Activated CD4-positive, alpha-beta memory T cell treated with anti-CD3 and anti-CD28 coated beads for 36 hours (primary cell): ENCODE measurements around the gene MOGAT3. TPM values are rescaled to one million over a fixed set of nuclear protein-coding genes. Genes with fewer than 3 reads are reported as not detected.

ENCODE experiments used
- CTCF ChIA-PET: fragments of 350-600 bp; sonication (Branson Sonifier 250); formaldehyde crosslinking; loops from one replicate; lab custom pipeline; 2021; ENCODE audit warnings: antibody characterized with exemption, inconsistent platforms; lab: Charles Lee
- POLR2A ChIA-PET: fragments of 350-600 bp; sonication (Branson Sonifier 250); formaldehyde crosslinking; loops from one replicate; lab custom pipeline; 2021; ENCODE audit warnings: antibody characterized with exemption; lab: Charles Lee
- DNase-seq: peaks from one replicate; pipeline ENCODE4 v3.0.0-alpha.2; 2020
- H3K27ac Mint-ChIP-seq: one replicate; pipeline ENCODE4 v1.8.0; 2021; ENCODE audit warnings: mixed read lengths
- H3K27me3 Mint-ChIP-seq: one replicate; pipeline ENCODE4 v1.8.0; 2021; ENCODE audit warnings: mixed read lengths
- H3K36me3 Mint-ChIP-seq: one replicate; pipeline ENCODE4 v1.8.0; 2021; ENCODE audit warnings: mixed read lengths
- H3K4me1 Mint-ChIP-seq: one replicate; pipeline ENCODE4 v1.8.0; 2021; ENCODE audit warnings: low read depth, mixed read lengths
- H3K4me3 Mint-ChIP-seq: one replicate; pipeline ENCODE4 v1.8.0; 2021; ENCODE audit warnings: mild to moderate bottlenecking, mixed read lengths
- H3K9me3 Mint-ChIP-seq: one replicate; pipeline ENCODE4 v1.8.0; 2021; ENCODE audit warnings: mixed read lengths
- intact Hi-C: fragments of 100-400 bp; cut with micrococcal nuclease; formaldehyde crosslinking; loops from one replicate; pipeline ENCODE4 v1.15.1; 2023
- total RNA-seq, 2 experiments: library from RNA; stranded (reverse); gene quantifications; one replicate each; pipeline ENCODE4 v1.2.3, GENCODE V29; 2021

The MOGAT3 gene
- total RNA-seq, 2 experiments from 2014 or later = not detected

- no peak for DNase-seq
- CTCF ChIA-PET = no interaction called here
- Mint-ChIP-seq H3K27ac (no peak overlapping the region), H3K9me3 (no peaks in the 10 kb centered on the region), H3K4me3 (no peak overlapping the region), H3K4me1 (no peaks in the 10 kb centered on the region), H3K27me3 (no peaks in the 10 kb centered on the region), H3K36me3 (peaks cover 5% of the 10 kb centered on the region)
- intact Hi-C loops = no loop called here
- POLR2A ChIA-PET = no interaction called here
Measured at GRCh38 chr7:101231644-101232043, 30.8 kb upstream of the MOGAT3 start.

- H3K27ac Mint-ChIP-seq = no peak overlapping the region
- no peak for DNase-seq
- ChIA-PET CTCF (interaction anchor here (1.0 kb wide), 1 partner anchor 17 kb away, joined by 5 read pairs; no protein-coding TSS in a partner anchor), POLR2A (interaction anchor here (1.7 kb wide), 1 partner anchor 8 kb away, joined by 3 read pairs; the partner anchor contains the start of gene ZNHIT1)
- intact Hi-C loops = no loop called here
- H3K27me3 Mint-ChIP-seq = no peaks in the 10 kb centered on the region
- H3K4me3 Mint-ChIP-seq = no peak overlapping the region
- H3K9me3 Mint-ChIP-seq = no peaks in the 10 kb centered on the region
- H3K4me1 Mint-ChIP-seq = peaks cover 4% of the 10 kb centered on the region
- H3K36me3 Mint-ChIP-seq = peaks cover 24% of the 10 kb centered on the region
Measured at GRCh38 chr7:101226721-101227120, 25.9 kb upstream of the MOGAT3 start.

GRCh38 chr7:101225650-101226049 is 24.8 kb upstream of the MOGAT3 start:
- intact Hi-C loops = no loop called here
- CTCF ChIA-PET = interaction anchor here (0.9 to 1.0 kb wide), 2 partner anchors 18 to 82 kb away, joined by 3 to 4 read pairs; no protein-coding TSS in a partner anchor
- Mint-ChIP-seq H3K27me3 (no peaks in the 10 kb centered on the region), H3K9me3 (no peaks in the 10 kb centered on the region), H3K4me3 (no peak overlapping the region), H3K36me3 (peaks cover 24% of the 10 kb centered on the region), H3K27ac (no peak overlapping the region), H3K4me1 (peaks cover 7% of the 10 kb centered on the region)
- POLR2A ChIA-PET = no interaction called here
- no peak for DNase-seq

- intact Hi-C loops = no loop called here
- Mint-ChIP-seq H3K9me3 (no peaks in the 10 kb centered on the region), H3K4me3 (no peak overlapping the region), H3K27ac (no peak overlapping the region), H3K4me1 (peaks cover 25% of the 10 kb centered on the region), H3K27me3 (no peaks in the 10 kb centered on the region), H3K36me3 (peaks cover 24% of the 10 kb centered on the region)
- CTCF ChIA-PET = interaction anchor here (1.2 kb wide), 1 partner anchor 21 kb away, joined by 4 read pairs; no protein-coding TSS in a partner anchor
- POLR2A ChIA-PET = no interaction called here
- DNase-seq = no peak
Measured at GRCh38 chr7:101223528-101223927, 22.7 kb upstream of the MOGAT3 start.

GRCh38 chr7:101222275-101222830 is 21.5 kb upstream of the MOGAT3 start:
- H3K27ac Mint-ChIP-seq = no peak overlapping the region
- POLR2A ChIA-PET = interaction anchor here (0.9 kb wide), 1 partner anchor 24 kb away, joined by 3 read pairs; no protein-coding TSS in a partner anchor
- intact Hi-C loops = no loop called here

GRCh38 chr7:101220295-101220694 is 19.5 kb upstream of the MOGAT3 start:
- intact Hi-C loops = no loop called here
- no peak for DNase-seq
- Mint-ChIP-seq H3K27me3 (no peaks in the 10 kb centered on the region), H3K36me3 (peaks cover 24% of the 10 kb centered on the region), H3K27ac (no peak overlapping the region), H3K9me3 (no peaks in the 10 kb centered on the region), H3K4me1 (peaks cover 35% of the 10 kb centered on the region), H3K4me3 (no peak overlapping the region)
- CTCF ChIA-PET = interaction anchor here (1.1 to 7.4 kb wide), 5 partner anchors 23 to 96 kb away, joined by 3 to 62 read pairs (median 5); partner anchors contain the start of gene FIS1
- POLR2A ChIA-PET = no interaction called here

More at GRCh38 chr7:101222275-101222830, 21.5 kb upstream of the MOGAT3 start:
- DNase-seq = no peak
- CTCF ChIA-PET = interaction anchor here (1.0 to 1.3 kb wide), 2 partner anchors 22 to 30 kb away, joined by 3 read pairs; no protein-coding TSS in a partner anchor
- Mint-ChIP-seq H3K4me1 (peaks cover 26% of the 10 kb centered on the region), H3K9me3 (no peaks in the 10 kb centered on the region), H3K27me3 (no peaks in the 10 kb centered on the region), H3K4me3 (no peak overlapping the region), H3K36me3 (peaks cover 22% of the 10 kb centered on the region)

- H3K4me1 Mint-ChIP-seq = peaks cover 35% of the 10 kb centered on the region
- H3K36me3 Mint-ChIP-seq = peaks cover 16% of the 10 kb centered on the region
- POLR2A ChIA-PET = interaction anchor here (0.9 to 2.2 kb wide), 8 partner anchors 8 to 133 kb away, joined by 3 to 26 read pairs (median 4); partner anchors contain the start of genes CLDN15, FIS1, TRIM56 and VGF
Measured at GRCh38 chr7:101218236-101219125, 17.6 kb upstream of the MOGAT3 start.

GRCh38 chr7:101217388-101218235 is 16.8 kb upstream of the MOGAT3 start, which contains the start of the genes PLOD3 and ZNHIT1:
TSS of gene PLOD3 (minus strand) at chr7:101217581. CDS start at chr7:101217274, 307 bp downstream.
TSS of gene ZNHIT1 (plus strand) at chr7:101218165. CDS start at chr7:101218196, 31 bp downstream.
- POLR2A ChIA-PET = interaction anchor here (0.6 to 2.2 kb wide), 10 partner anchors 9 to 328 kb away, joined by 3 to 26 read pairs (median 4); partner anchors contain the start of genes CLDN15, FIS1, TRIM56 and UFSP1
- intact Hi-C loops = loop anchor here (1.0 to 10.0 kb wide), 2 partner anchors 27 to 133 kb away; partner anchors contain the start of gene TRIM56
- Mint-ChIP-seq H3K4me1 (peaks cover 35% of the 10 kb centered on the region), H3K4me3 (peak within 1 kb of the TSS; percentile 92), H3K27me3 (no peaks in the 10 kb centered on the region), H3K9me3 (no peaks in the 10 kb centered on the region), H3K36me3 (peaks cover 14% of the 10 kb centered on the region), H3K27ac (peak within 1 kb of the TSS; percentile 76)
- peak; percentile 98 for DNase-seq
- CTCF ChIA-PET = interaction anchor here (0.6 to 7.4 kb wide), 17 partner anchors 15 to 584 kb away, joined by 3 to 62 read pairs (median 4); partner anchors contain the start of genes FIS1, TRIM56 and VGF

More at GRCh38 chr7:101218236-101219125, 17.6 kb upstream of the MOGAT3 start:
- H3K27ac Mint-ChIP-seq = peak overlapping the region; percentile 76
- CTCF ChIA-PET = interaction anchor here (0.6 to 7.4 kb wide), 17 partner anchors 16 to 585 kb away, joined by 3 to 62 read pairs (median 4); partner anchors contain the start of genes FIS1, TRIM56 and VGF
- intact Hi-C loops = loop anchor here (1.0 to 10.0 kb wide), 2 partner anchors 26 to 134 kb away; partner anchors contain the start of gene TRIM56
- peak overlapping the region; percentile 92 for H3K4me3 Mint-ChIP-seq
- no peaks in the 10 kb centered on the region for H3K9me3 Mint-ChIP-seq
- no peak for DNase-seq
- no peaks in the 10 kb centered on the region for H3K27me3 Mint-ChIP-seq

GRCh38 chr7:101216860-101217387 is 16.1 kb upstream of the MOGAT3 start:
- Mint-ChIP-seq H3K27ac (peak overlapping the region; percentile 54), H3K36me3 (peaks cover 11% of the 10 kb centered on the region), H3K27me3 (no peaks in the 10 kb centered on the region), H3K9me3 (no peaks in the 10 kb centered on the region), H3K4me3 (peak overlapping the region; percentile 92), H3K4me1 (peaks cover 33% of the 10 kb centered on the region)
- POLR2A ChIA-PET = interaction anchor here (0.6 to 2.2 kb wide), 9 partner anchors 12 to 365 kb away, joined by 3 to 26 read pairs (median 3); partner anchors contain the start of genes CLDN15, FIS1, UFSP1 and VGF
- no peak for DNase-seq
- intact Hi-C loops = loop anchor here (10.0 kb wide), 1 partner anchor 132 kb away; the partner anchor contains the start of gene TRIM56
- CTCF ChIA-PET = interaction anchor here (0.7 to 7.4 kb wide), 12 partner anchors 15 to 512 kb away, joined by 3 to 62 read pairs (median 5); partner anchors contain the start of genes FIS1, MOGAT3 and VGF
